Fibroblast of the aortic adventitia (primary cell): Measurements from ENCODE around the gene COLEC12. TPM values are rescaled to one million over a fixed set of nuclear protein-coding genes. Genes with fewer than 3 reads are reported as not detected.

Experiments
- DNase-seq: peaks from one replicate; pipeline ENCODE4 v3.0.0-alpha.2; 2010; ENCODE audit warnings: low read depth
- H3K4me3 ChIP-seq: 2 replicates; pipeline ENCODE4 v1.5.1; 2011; ENCODE audit warnings: low read depth, mild to moderate bottlenecking, control low read depth, low read length, moderate library complexity
- total RNA-seq: library from RNA; depleted of rRNA; stranded (reverse); fragments of >200 nt; gene quantifications from 2 replicates; pipeline ENCODE4 v1.2.3, GENCODE V29; 2012; ENCODE audit warnings: low replicate concordance
- TF ChIP-seq, protein P1 (sequence below): IDR thresholded peaks from 2 replicates; pipeline ENCODE4 v1.5.1; 2011; ENCODE audit warnings: mild to moderate bottlenecking, low read length, control low read depth, inconsistent platforms; ENCODE audit not compliant: insufficient read depth

The COLEC12 gene
- total RNA-seq, 1 donor = 109 TPM

DNA sequence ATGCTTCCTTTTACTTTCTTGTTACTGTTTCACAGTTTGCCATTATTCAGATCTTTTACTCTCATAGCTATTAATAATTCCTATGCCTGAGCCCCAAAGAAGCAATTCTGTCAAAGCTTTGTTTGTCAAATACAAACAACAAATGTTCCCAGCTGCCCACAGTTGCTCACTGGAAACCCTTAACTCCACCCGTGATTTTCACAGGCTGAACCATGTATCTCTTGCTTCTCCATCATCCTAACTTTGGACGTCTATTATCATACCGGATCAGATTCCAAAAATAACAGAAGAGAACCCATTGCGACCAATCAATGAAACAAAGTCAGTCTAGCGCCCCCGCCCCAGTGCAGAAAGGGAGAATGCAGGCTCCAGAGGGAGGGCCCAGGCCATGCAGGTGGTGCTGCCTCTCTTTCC is 24.2 kb downstream of the COLEC12 start:
- no peak overlapping the region for H3K4me3 ChIP-seq
- TF ChIP-seq, protein P1, sequence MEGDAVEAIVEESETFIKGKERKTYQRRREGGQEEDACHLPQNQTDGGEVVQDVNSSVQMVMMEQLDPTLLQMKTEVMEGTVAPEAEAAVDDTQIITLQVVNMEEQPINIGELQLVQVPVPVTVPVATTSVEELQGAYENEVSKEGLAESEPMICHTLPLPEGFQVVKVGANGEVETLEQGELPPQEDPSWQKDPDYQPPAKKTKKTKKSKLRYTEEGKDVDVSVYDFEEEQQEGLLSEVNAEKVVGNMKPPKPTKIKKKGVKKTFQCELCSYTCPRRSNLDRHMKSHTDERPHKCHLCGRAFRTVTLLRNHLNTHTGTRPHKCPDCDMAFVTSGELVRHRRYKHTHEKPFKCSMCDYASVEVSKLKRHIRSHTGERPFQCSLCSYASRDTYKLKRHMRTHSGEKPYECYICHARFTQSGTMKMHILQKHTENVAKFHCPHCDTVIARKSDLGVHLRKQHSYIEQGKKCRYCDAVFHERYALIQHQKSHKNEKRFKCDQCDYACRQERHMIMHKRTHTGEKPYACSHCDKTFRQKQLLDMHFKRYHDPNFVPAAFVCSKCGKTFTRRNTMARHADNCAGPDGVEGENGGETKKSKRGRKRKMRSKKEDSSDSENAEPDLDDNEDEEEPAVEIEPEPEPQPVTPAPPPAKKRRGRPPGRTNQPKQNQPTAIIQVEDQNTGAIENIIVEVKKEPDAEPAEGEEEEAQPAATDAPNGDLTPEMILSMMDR = peak; percentile 21
- no peak for DNase-seq

DNA sequence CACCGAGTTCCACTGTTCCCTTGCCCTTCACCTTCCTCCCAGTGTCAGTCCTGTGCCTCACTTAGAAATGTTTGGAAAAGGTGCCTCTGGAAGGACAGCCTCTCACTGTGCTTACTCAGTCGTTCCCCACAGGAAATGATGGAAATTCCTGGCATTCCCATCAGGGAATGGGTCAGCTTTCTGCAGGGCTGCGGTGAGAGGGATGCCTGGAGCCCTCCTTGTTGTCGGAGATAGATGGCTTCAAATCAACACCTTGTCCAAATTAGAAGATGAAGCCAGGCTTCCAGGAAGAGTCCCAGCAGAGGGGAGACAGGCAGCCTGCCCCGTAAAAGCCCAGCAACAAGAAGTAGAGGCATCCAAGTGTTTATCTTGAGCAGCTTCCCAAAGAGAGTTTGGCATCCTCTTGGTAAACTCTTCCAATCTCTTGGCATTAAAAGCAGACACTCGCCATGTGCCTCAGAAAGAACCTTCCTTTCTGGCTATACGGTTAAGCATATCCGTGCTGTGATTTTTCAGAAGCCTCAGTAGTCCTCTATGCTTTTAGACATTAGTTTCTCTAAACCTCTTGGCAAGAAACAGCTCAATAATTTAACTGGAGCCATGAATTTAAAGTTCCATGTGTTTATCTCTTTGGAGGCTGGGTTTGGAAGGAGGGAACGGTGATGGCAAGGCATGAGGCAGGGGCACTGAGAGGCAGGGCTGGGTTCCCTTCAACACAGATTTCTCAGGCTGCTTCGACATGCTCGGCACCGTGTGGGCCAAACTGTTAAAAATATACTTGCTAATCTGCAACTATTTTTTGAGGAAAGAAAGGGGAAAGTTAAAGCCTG is 25.1 kb downstream of the COLEC12 start:
- TF ChIP-seq, protein P1 = no peak
- DNase-seq = peak; percentile 98
- no peak overlapping the region for H3K4me3 ChIP-seq

DNA sequence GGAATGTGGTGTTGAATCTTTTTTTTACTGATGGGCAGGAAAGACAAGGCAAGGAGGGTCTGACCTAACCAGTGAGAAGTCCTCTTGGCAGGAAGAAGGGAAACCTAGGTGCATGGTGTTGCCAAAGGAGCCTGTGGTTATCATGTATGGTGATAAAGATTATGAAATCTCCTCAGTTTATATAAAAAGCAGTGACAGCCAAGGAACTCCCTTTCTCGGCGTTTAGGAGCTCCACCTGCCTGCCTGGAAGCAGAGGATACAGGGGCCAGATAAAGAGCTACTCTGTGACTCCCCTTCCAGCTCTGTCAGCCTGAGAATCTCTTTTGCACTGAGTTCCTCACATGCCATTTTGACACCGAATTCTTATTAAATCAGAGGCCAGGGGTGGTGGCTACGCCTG is 26.1 kb downstream of the COLEC12 start:
- no peak overlapping the region for H3K4me3 ChIP-seq
- peak; percentile 93 for DNase-seq
- TF ChIP-seq, protein P1 = no peak

DNA sequence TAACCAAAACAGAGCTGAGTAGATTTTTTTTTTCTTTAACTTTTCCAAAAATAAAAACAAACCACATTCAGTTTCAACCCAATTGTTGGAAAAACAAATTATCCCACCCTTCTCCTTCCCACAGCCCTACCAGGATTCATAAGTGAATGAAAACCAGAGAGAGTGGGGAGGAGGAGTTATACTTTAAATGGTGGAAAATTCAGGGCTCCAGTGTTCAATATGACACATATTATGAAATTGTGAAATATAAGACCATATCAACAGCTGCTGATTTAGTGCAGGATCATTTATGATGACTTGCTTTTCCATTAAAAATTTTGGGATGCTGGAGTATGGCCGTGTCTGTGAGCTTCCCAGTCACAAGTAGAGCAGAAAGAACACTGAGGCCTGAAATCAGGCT is 26.7 kb downstream of the COLEC12 start:
- TF ChIP-seq, protein P1 = no peak
- peak; percentile 70 for DNase-seq
- H3K4me3 ChIP-seq = no peak overlapping the region

DNA sequence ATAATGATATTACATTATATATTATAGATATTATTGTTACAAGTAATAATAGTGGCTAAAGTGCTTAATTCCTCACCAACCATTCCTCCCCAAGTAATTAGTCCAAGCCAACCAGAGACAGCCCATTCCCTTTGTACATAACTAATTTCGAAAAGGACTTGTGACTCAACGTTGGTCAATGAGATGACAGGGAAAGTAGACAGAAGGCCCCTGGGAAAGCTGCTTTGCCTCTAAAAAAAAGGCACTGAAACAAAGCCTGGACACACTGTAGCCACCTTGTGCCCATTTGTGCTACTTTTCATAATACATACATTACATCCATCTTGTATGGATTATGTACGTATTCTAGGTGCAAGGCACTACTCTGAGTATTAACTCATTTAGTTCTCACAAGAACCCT is 28.8 kb downstream of the COLEC12 start:
- peak; percentile 27 for DNase-seq
- H3K4me3 ChIP-seq = no peak overlapping the region
- TF ChIP-seq, protein P1 = no peak

DNA sequence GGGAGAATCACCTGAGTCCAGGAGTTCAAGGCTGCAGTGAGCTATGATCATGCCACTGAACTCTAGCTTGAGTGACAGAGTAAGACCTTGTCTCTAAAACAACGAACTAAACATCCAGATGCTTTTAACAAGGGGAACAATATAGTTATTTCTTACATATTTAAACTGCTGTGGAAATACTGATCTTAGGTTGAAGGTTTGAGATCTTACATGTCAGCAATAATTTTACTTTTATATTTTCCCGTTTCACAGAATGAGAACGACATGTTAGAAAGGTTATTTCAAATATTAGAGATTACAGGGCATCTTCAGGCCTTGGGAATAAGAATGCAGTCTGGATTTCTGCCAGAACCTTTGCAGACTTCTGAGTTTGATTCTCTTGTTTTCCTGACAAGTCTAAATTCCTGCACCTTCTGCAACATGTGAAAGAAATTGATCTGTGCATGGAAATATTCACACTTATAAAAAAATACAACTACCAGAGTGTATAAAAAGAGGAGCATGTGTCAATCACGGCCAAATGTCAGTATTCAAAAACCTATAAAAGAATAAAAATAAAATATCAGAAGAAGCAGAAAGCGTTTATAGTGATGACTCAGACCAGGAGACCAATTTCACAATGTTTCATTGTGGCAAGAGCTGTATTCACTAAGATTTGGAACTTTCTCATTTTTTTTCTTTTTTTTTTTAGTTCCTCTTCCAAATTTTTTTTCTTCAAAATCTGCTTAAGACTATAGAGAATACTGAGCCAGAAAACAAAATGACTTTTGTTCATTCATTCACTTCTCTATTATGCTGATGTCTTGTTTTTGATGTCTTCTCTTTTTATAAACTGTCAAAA is 29.6 kb downstream of the COLEC12 start:
- DNase-seq = peak; percentile 90
- TF ChIP-seq, protein P1 = no peak
- H3K4me3 ChIP-seq = no peak overlapping the region
